OCI-LY7 (cell line): Measurements from ENCODE around the gene FSD2. TPM values are rescaled to one million over a fixed set of nuclear protein-coding genes. Genes with fewer than 3 reads are reported as not detected.

ENCODE experiments used
- Bru-seq: library from RNA; stranded (reverse); fragments of 400-500 nt; gene quantifications from one replicate; lab custom pipeline; 2021; lab: Mats Ljungman, UMichigan
- BruChase-seq, 2 experiments: library from RNA; stranded (reverse); fragments of 400-500 nt; gene quantifications; one replicate each; lab custom pipeline; 2021; lab: Mats Ljungman, UMichigan
- BruUV-seq: library from RNA; stranded (reverse); fragments of 400-500 nt; replicated peaks from 2 replicates; lab custom pipeline; 2021; lab: Mats Ljungman, UMichigan
- CTCF ChIA-PET: fragments of 300-600 bp; sonication (Branson Sonifier 250); formaldehyde crosslinking; loops from one replicate; lab custom pipeline; 2022; ENCODE audit warnings: antibody characterized with exemption; ENCODE audit not compliant: unreplicated experiment; lab: Charles Lee
- POLR2A ChIA-PET: fragments of 300-600 bp; sonication (Branson Sonifier 250); formaldehyde crosslinking; loops from one replicate; lab custom pipeline; 2022; ENCODE audit warnings: antibody characterized with exemption; lab: Charles Lee
- DNase-seq: peaks from one replicate; pipeline ENCODE4 v3.0.0-alpha.2; 2015; ENCODE audit warnings: low spot score
- H2AFZ ChIP-seq: fragments of 200-600 bp; sonication (generic), shearing (Covaris generic); 2 replicates; pipeline ENCODE4 v1.6.1; 2014; ENCODE audit warnings: mild to moderate bottlenecking, antibody characterized with exemption, low read length, moderate library complexity
- H3K27ac ChIP-seq: fragments of 200-600 bp; sonication (generic); 2 replicates; pipeline ENCODE4 v1.5.1; 2014; ENCODE audit warnings: mixed run types, low read depth, mild to moderate bottlenecking, moderate library complexity, low read length, inconsistent platforms; ENCODE audit not compliant: poor library complexity, severe bottlenecking
- H3K36me3 ChIP-seq: fragments of 200-600 bp; sonication (generic); 2 replicates; pipeline ENCODE4 v1.6.1; 2014; ENCODE audit warnings: mild to moderate bottlenecking, antibody characterized with exemption, low read length, moderate library complexity, mixed read lengths; ENCODE audit not compliant: insufficient read depth
- H3K4me1 ChIP-seq: fragments of 200-600 bp; sonication (generic); 2 replicates; pipeline ENCODE4 v1.5.1; 2014; ENCODE audit warnings: mild to moderate bottlenecking, low read length; ENCODE audit not compliant: insufficient read depth, poor library complexity, severe bottlenecking
- H3K4me2 ChIP-seq: fragments of 200-600 bp; sonication (generic); 2 replicates; pipeline ENCODE4 v1.6.1; 2014; ENCODE audit warnings: mild to moderate bottlenecking, low read length
- H3K4me3 ChIP-seq: fragments of 200-600 bp; sonication (generic); 2 replicates; pipeline ENCODE4 v1.5.1; 2014; ENCODE audit warnings: mild to moderate bottlenecking, low read depth, low read length; ENCODE audit not compliant: poor library complexity, severe bottlenecking
- H3K79me2 ChIP-seq: fragments of 200-600 bp; sonication (generic); 2 replicates; pipeline ENCODE4 v1.6.1; 2016; ENCODE audit warnings: low read depth, mild to moderate bottlenecking, low read length, moderate library complexity, mixed read lengths; ENCODE audit not compliant: insufficient read depth
- H3K9me2 ChIP-seq: fragments of 200-600 bp; sonication (generic); 2 replicates; pipeline ENCODE4 v1.6.1; 2016; ENCODE audit warnings: mild to moderate bottlenecking, low read length, mixed read lengths; ENCODE audit not compliant: insufficient read depth
- H3K9me3 ChIP-seq: fragments of 200-600 bp; sonication (generic); 2 replicates; pipeline ENCODE4 v1.6.1; 2014; ENCODE audit warnings: mild to moderate bottlenecking, mixed run types, low read length, mixed read lengths
- H4K20me1 ChIP-seq: fragments of 200-600 bp; sonication (generic); 2 replicates; pipeline ENCODE4 v1.6.1; 2014; ENCODE audit warnings: mild to moderate bottlenecking, antibody characterized with exemption, low read length, moderate library complexity, mixed read lengths; ENCODE audit not compliant: insufficient read depth
- CTCF ChIP-seq: fragments of 200-600 bp; sonication (generic); conservative IDR thresholded peaks from 2 replicates; pipeline ENCODE4 v1.5.1; 2014; ENCODE audit warnings: mild to moderate bottlenecking, antibody characterized with exemption, low read length, moderate library complexity, mixed read lengths
- EZH2phosphoT487 ChIP-seq: fragments of 200-600 bp; sonication (generic); IDR thresholded peaks from 2 replicates; pipeline ENCODE4 v1.6.1; 2018; ENCODE audit warnings: low read depth, borderline replicate concordance, mild to moderate bottlenecking, mixed run types, antibody characterized with exemption, low read length, moderate library complexity, mixed read lengths
- intact Hi-C: fragments of 100-400 bp; cut with micrococcal nuclease; formaldehyde crosslinking; loops from one replicate; pipeline ENCODE4 v1.10.0; 2022; ENCODE audit not compliant: unreplicated experiment
- long read RNA-seq: library from polyadenylated mRNA; stranded (forward); transcript quantifications from one replicate; pipeline ENCODE4 v2.0.0, GENCODE V29; 2022
- total RNA-seq, 2 experiments: library from RNA; depleted of rRNA in 1 of 2; stranded (reverse); fragments of >200 nt in 1 of 2; shearing (Covaris generic) in 1 of 2; gene quantifications; 2 replicates each; pipeline ENCODE4 v1.2.3, GENCODE V29; 2014 to 2022

The FSD2 gene, protein sequence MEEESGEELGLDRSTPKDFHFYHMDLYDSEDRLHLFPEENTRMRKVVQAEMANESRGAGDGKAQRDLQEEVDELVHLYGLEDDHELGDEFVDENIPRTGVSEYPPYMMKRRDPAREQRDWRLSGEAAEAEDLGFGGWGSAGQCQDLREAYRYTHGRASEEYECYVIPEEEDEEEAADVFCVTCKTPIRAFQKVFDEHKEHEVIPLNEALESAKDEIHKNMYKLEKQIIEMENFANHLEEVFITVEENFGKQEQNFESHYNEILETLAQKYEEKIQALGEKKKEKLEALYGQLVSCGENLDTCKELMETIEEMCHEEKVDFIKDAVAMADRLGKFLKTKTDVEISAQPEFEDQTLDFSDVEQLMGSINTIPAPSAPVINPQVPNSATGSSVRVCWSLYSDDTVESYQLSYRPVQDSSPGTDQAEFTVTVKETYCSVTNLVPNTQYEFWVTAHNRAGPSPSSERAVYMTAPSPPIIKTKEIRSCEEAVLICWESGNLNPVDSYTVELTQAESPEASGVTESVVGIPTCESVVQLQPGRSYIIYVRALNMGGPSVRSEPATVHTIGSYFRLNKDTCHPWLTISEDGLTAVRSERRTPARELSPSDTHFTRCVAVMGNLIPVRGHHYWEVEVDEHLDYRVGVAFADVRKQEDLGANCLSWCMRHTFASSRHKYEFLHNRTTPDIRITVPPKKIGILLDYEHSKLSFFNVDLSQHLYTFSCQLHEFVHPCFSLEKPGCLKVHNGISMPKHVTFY
- total RNA-seq (2014; rRNA removed; shearing (Covaris generic)): 0.13 and 0.92 TPM in 2 replicates
- 0.28 and 0.32 TPM in 2 replicates for total RNA-seq (2022)
- percentile 19 among the genes with signal in this experiment for Bru-seq, nascent RNA
- BruChase-seq, experiment 1, labeled RNA remaining after a 6-hour chase: percentile 21 among the genes with signal in this experiment
- BruChase-seq, experiment 2, labeled RNA remaining after a 2-hour chase: percentile 23 among the genes with signal in this experiment
- long read RNA-seq, partial matches to known transcripts: 1 of 18 reads
- long read RNA-seq, other reads (novel, unspliced or antisense): 17 of 18 reads

GRCh38 chr15:82805994-82806406, at the start of gene FSD2:
Gene FSD2 (minus strand): TSS chr15:82806069. CDS start chr15:82787390, 18,679 bp downstream.
- Histone ChIP-seq H3K36me3 (no peaks in the 10 kb centered on the region), H3K27ac (peak within 1 kb of the TSS; percentile 91), H3K4me1 (peaks cover 61% of the 10 kb centered on the region), H3K79me2 (peaks cover 11% of the 10 kb centered on the region), H3K9me3 (no peaks in the 10 kb centered on the region), H4K20me1 (peaks cover 3% of the 10 kb centered on the region; the same call in 1 of the 2 replicates), H3K4me2 (peak within 1 kb of the TSS; percentile 80), H3K4me3 (peak within 1 kb of the TSS; percentile 95), H2AFZ (peak within 1 kb of the TSS; percentile 81), H3K9me2 (no peaks in the 10 kb centered on the region)
- intact Hi-C loops: loop anchor here (1.0 to 5.0 kb wide), 3 partner anchors 56 to 301 kb away; partner anchors contain the start of genes RPS17 and TM6SF1
- TF ChIP-seq CTCF (peak; percentile 56; the same call in 1 of the 2 replicates), EZH2phosphoT487 (no peak)
- no TSS peak for BruUV-seq
- POLR2A ChIA-PET: interaction anchor here (0.7 to 1.4 kb wide), 2 partner anchors 43 to 206 kb away, joined by 3 read pairs; no protein-coding TSS in a partner anchor
- CTCF ChIA-PET: no interaction called here
- peak; percentile 89 for DNase-seq

DNA sequence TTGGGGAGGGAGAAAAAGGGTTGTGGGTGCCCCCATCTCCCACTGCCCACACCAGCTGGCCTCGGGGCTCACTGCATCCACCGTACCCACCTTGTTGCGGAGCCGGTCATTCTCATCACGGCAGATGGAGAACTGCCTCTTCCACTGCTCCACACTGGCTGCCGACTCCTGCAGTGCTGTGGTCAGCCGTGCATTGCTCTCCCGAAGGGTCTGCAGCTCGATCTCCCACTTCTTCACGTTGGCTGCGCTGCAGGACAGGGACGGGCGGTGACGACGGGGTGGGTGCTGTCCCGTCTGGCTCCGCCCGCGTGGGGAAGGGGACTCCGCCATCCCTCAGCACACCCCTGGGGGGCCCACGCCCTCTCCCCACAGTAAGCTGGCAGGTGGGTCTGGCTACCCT, 48.7 kb upstream of the FSD2 start:
- H3K4me1 ChIP-seq: peaks cover 13% of the 10 kb centered on the region
- TF ChIP-seq EZH2phosphoT487 (no peak), CTCF (no peak)
- H4K20me1 ChIP-seq: no peaks in the 10 kb centered on the region
- no peak overlapping the region for H3K27ac ChIP-seq
- H3K36me3 ChIP-seq: no peaks in the 10 kb centered on the region
- H3K9me2 ChIP-seq: no peaks in the 10 kb centered on the region
- H3K4me2 ChIP-seq: no peak overlapping the region
- DNase-seq: no peak
- no peaks in the 10 kb centered on the region for H3K9me3 ChIP-seq
- no peak overlapping the region for H2AFZ ChIP-seq
- CTCF ChIA-PET: no interaction called here
- H3K4me3 ChIP-seq: no peak overlapping the region
- POLR2A ChIA-PET: no interaction called here
- intact Hi-C loops: no loop called here
- no TSS peak for BruUV-seq
- no peaks in the 10 kb centered on the region for H3K79me2 ChIP-seq
